Right lung (tissue), 5 donors: Measurements from ENCODE around the gene LDLRAD4. TPM values are rescaled to one million over a fixed set of nuclear protein-coding genes. Genes with fewer than 3 reads are reported as not detected.
A peak's percentile ranks its signal among the peaks of the same experiment; 100 is the strongest.

ENCODE experiments used
- DNase-seq, 2 donors: peaks; one replicate each; pipeline ENCODE4 v3.0.0-alpha.2; 2013
- polyA plus RNA-seq, 5 donors: library from polyadenylated mRNA; unstranded; fragments of 120-200 nt; gene quantifications; one replicate each; pipeline versions ENCODE4 v1.2.1 to v1.2.3, GENCODE V29; 2013; ENCODE audit warnings: inconsistent platforms in 1 of 5, low replicate concordance in 1 of 5; ENCODE audit not compliant: insufficient read length in 5 of 5, insufficient read depth in 1 of 5

LDLRAD4 gene
- polyA plus RNA-seq, 5 donors = 14.2 to 18.6 (median 15.1) TPM

GRCh38 chr18:13199169-13199568, 19.4 kb upstream of the LDLRAD4 start:
- DNase-seq = no peak

GRCh38 chr18:13201292-13201691, 17.3 kb upstream of the LDLRAD4 start:
- DNase-seq = no peak

- DNase-seq = no peak
Measured at GRCh38 chr18:13202571-13202970, 16.0 kb upstream of the LDLRAD4 start.

GRCh38 chr18:13206301-13206700, 12.3 kb upstream of the LDLRAD4 start:
- DNase-seq = no peak

- no peak for DNase-seq
Measured at GRCh38 chr18:13207294-13207693, 11.3 kb upstream of the LDLRAD4 start.

GRCh38 chr18:13211534-13211933, 7.0 kb upstream of the LDLRAD4 start:
- no peak for DNase-seq

- DNase-seq = no peak
Measured at GRCh38 chr18:13213036-13213795, 5.3 kb upstream of the LDLRAD4 start.

GRCh38 chr18:13214609-13215008, 4.0 kb upstream of the LDLRAD4 start:
- DNase-seq = no peak

- no peak for DNase-seq
Measured at GRCh38 chr18:13216092-13216582, 2.4 kb upstream of the LDLRAD4 start.

- DNase-seq = no peak
Measured at GRCh38 chr18:13216711-13217465, 1.7 kb upstream of the LDLRAD4 start.

- peak in 1 of 2 donors; percentile 49 for DNase-seq
Measured at GRCh38 chr18:13217466-13217961, 1.0 kb upstream of the LDLRAD4 start.

GRCh38 chr18:13217971-13218367, 591 bp upstream of the LDLRAD4 start:
- no peak for DNase-seq

GRCh38 chr18:13218997-13219396, 437 bp downstream of the LDLRAD4 start:
- no peak for DNase-seq

- DNase-seq = no peak
Measured at GRCh38 chr18:13219593-13220159, 1.1 kb downstream of the LDLRAD4 start.

GRCh38 chr18:13220361-13220991, 1.9 kb downstream of the LDLRAD4 start:
- no peak for DNase-seq

- DNase-seq = peak; percentile 90 to 93
Measured at GRCh38 chr18:13221869-13222855, 3.6 kb downstream of the LDLRAD4 start.

- no peak for DNase-seq
Measured at GRCh38 chr18:13222856-13223281, 4.3 kb downstream of the LDLRAD4 start.

GRCh38 chr18:13223311-13224143, 5.0 kb downstream of the LDLRAD4 start:
- DNase-seq = no peak

- no peak for DNase-seq
Measured at GRCh38 chr18:13225261-13225660, 6.7 kb downstream of the LDLRAD4 start.
